H9 (cell line): Measurements from ENCODE around the gene ITPKB. TPM values are rescaled to one million over a fixed set of nuclear protein-coding genes. Genes with fewer than 3 reads are reported as not detected.

Source experiments
- DNase-seq: peaks from one replicate; pipeline ENCODE4 v3.0.0-alpha.2; 2017
- H2AFZ ChIP-seq: one replicate; pipeline ENCODE4 v1.6.1; 2013; ENCODE audit warnings: mild to moderate bottlenecking, low read length, control low read depth, moderate library complexity
- H2AK5ac ChIP-seq: 2 replicates; pipeline ENCODE4 v1.6.1; 2013; ENCODE audit warnings: low read length, control low read depth, mixed read lengths; ENCODE audit not compliant: insufficient read length
- H2BK120ac ChIP-seq: one replicate; pipeline ENCODE4 v1.6.1; 2013; ENCODE audit warnings: low read depth, mild to moderate bottlenecking, low read length, control low read depth, inconsistent platforms; ENCODE audit not compliant: poor library complexity, severe bottlenecking
- H2BK12ac ChIP-seq: 2 replicates; pipeline ENCODE4 v1.6.1; 2013; ENCODE audit warnings: low read length, control low read depth, mixed read lengths, low read depth; ENCODE audit not compliant: insufficient read length
- H2BK15ac ChIP-seq: 2 replicates; pipeline ENCODE4 v1.6.1; 2013; ENCODE audit warnings: low read depth, low read length, control low read depth
- H2BK20ac ChIP-seq: one replicate; pipeline ENCODE4 v1.6.1; 2013; ENCODE audit warnings: low read depth, mild to moderate bottlenecking, low read length, control low read depth, inconsistent platforms; ENCODE audit not compliant: poor library complexity, severe bottlenecking
- H2BK5ac ChIP-seq: 2 replicates; pipeline ENCODE4 v1.6.1; 2013; ENCODE audit warnings: low read length, control low read depth, mixed read lengths; ENCODE audit not compliant: insufficient read length
- H3K14ac ChIP-seq: 2 replicates; pipeline ENCODE4 v1.6.1; 2013; ENCODE audit warnings: low read length, control low read depth; ENCODE audit not compliant: insufficient read depth
- H3K18ac ChIP-seq: 2 replicates; pipeline ENCODE4 v1.6.1; 2013; ENCODE audit warnings: low read depth, mild to moderate bottlenecking, mixed read lengths, low read length, control low read depth; ENCODE audit not compliant: insufficient read length
- H3K23ac ChIP-seq: 2 replicates; pipeline ENCODE4 v1.6.1; 2013; ENCODE audit warnings: low read length, control low read depth, mixed read lengths, low read depth; ENCODE audit not compliant: insufficient read length
- H3K23me2 ChIP-seq: 2 replicates; pipeline ENCODE4 v1.6.1; 2013; ENCODE audit warnings: low read depth, mild to moderate bottlenecking, mixed read lengths, low read length, control low read depth; ENCODE audit not compliant: insufficient read length, poor library complexity, severe bottlenecking
- H3K27ac ChIP-seq: 2 replicates; pipeline ENCODE4 v1.5.1; 2013; ENCODE audit warnings: low read length, control low read depth, mixed read lengths, low read depth; ENCODE audit not compliant: insufficient read length
- H3K27me3 ChIP-seq: 2 replicates; pipeline ENCODE4 v1.6.1; 2013; ENCODE audit warnings: low read length, control low read depth, inconsistent platforms; ENCODE audit not compliant: insufficient read depth
- H3K4ac ChIP-seq: 2 replicates; pipeline ENCODE4 v1.6.1; 2013; ENCODE audit warnings: low read depth, mild to moderate bottlenecking, control low read depth, inconsistent platforms, low read length, moderate library complexity
- H3K4me1 ChIP-seq: 2 replicates; pipeline ENCODE4 v1.6.1; 2013; ENCODE audit warnings: low read length, control low read depth, inconsistent platforms; ENCODE audit not compliant: insufficient read depth
- H3K4me2 ChIP-seq: 2 replicates; pipeline ENCODE4 v1.6.1; 2013; ENCODE audit warnings: low read length, control low read depth, mixed read lengths; ENCODE audit not compliant: insufficient read length, insufficient read depth
- H3K56ac ChIP-seq: 2 replicates; pipeline ENCODE4 v1.6.1; 2013; ENCODE audit warnings: low read depth, mild to moderate bottlenecking, mixed read lengths, low read length, control low read depth; ENCODE audit not compliant: insufficient read length
- H3K79me1 ChIP-seq: 2 replicates; pipeline ENCODE4 v1.6.1; 2013; ENCODE audit warnings: low read depth, mild to moderate bottlenecking, moderate library complexity, low read length, control low read depth, inconsistent platforms; ENCODE audit not compliant: insufficient read depth, poor library complexity, severe bottlenecking
- H3K79me2 ChIP-seq: 2 replicates; pipeline ENCODE4 v1.6.1; 2013; ENCODE audit warnings: low read length, control low read depth, inconsistent platforms; ENCODE audit not compliant: insufficient read depth
- H3K9ac ChIP-seq: 2 replicates; pipeline ENCODE4 v1.6.1; 2013; ENCODE audit warnings: low read length, control low read depth, mixed read lengths; ENCODE audit not compliant: insufficient read length; ENCODE audit errors: extremely low read depth
- H3K9me3 ChIP-seq: one replicate; pipeline ENCODE4 v1.6.1; 2013; ENCODE audit warnings: low read depth, low read length, inconsistent platforms; ENCODE audit not compliant: control insufficient read depth
- H3T11ph ChIP-seq: one replicate; pipeline ENCODE4 v1.6.1; 2013; ENCODE audit warnings: mild to moderate bottlenecking, low read length, control low read depth, inconsistent platforms
- H4K20me1 ChIP-seq: one replicate; pipeline ENCODE4 v1.6.1; 2013; ENCODE audit not compliant: control insufficient read depth, insufficient read length, insufficient read depth
- H4K5ac ChIP-seq: 2 replicates; pipeline ENCODE4 v1.6.1; 2013; ENCODE audit warnings: low read depth, mild to moderate bottlenecking, mixed read lengths, low read length, control low read depth; ENCODE audit not compliant: insufficient read length
- H4K8ac ChIP-seq: replicated peaks from 2 replicates; pipeline ENCODE4 v1.6.1; 2013; ENCODE audit warnings: low read length, control low read depth, mixed read lengths, low read depth; ENCODE audit not compliant: insufficient read length
- H4K91ac ChIP-seq: 2 replicates; pipeline ENCODE4 v1.6.1; 2013; ENCODE audit warnings: low read depth, mild to moderate bottlenecking, moderate library complexity, mixed read lengths, low read length, control low read depth; ENCODE audit not compliant: insufficient read length
- H3K27ac Mint-ChIP-seq, 3 experiments: 2 replicates in 2 of 3; 3 replicates in 1 of 3; pipeline ENCODE4 v1.8.0; 2020 to 2021; ENCODE audit warnings: mixed read lengths in 3 of 3, mild to moderate bottlenecking in 1 of 3, moderate library complexity in 1 of 3
- H3K27me3 Mint-ChIP-seq: 2 replicates; pipeline ENCODE4 v1.8.0; 2021; ENCODE audit warnings: low read depth, mild to moderate bottlenecking, moderate library complexity, mixed read lengths
- H3K36me3 Mint-ChIP-seq, 3 experiments: 2 replicates in 2 of 3; 3 replicates in 1 of 3; pipeline ENCODE4 v1.8.0; 2020 to 2021; ENCODE audit warnings: low read depth in 3 of 3, mixed read lengths in 3 of 3; ENCODE audit not compliant: insufficient read depth in 1 of 3
- H3K4me1 Mint-ChIP-seq, 2 experiments: 2 replicates each; pipeline ENCODE4 v1.8.0; 2020; ENCODE audit warnings: mixed read lengths in 2 of 2
- H3K4me3 Mint-ChIP-seq, 2 experiments: 2 replicates in 1 of 2; 3 replicates in 1 of 2; pipeline ENCODE4 v1.8.0; 2020 to 2021; ENCODE audit warnings: mild to moderate bottlenecking in 2 of 2, mixed read lengths in 2 of 2, moderate library complexity in 1 of 2
- H3K9me3 Mint-ChIP-seq, 2 experiments: 2 replicates in 1 of 2; 3 replicates in 1 of 2; pipeline ENCODE4 v1.8.0; 2020; ENCODE audit warnings: mild to moderate bottlenecking in 2 of 2, mixed read lengths in 2 of 2, moderate library complexity in 1 of 2
- CTCF ChIP-seq: fragments of 200-600 bp; sonication (generic); conservative IDR thresholded peaks from 3 replicates; pipeline ENCODE4 v1.8.0; 2021; ENCODE audit warnings: antibody characterized with exemption, mild to moderate bottlenecking
- WGBS: extraction: QIAGEN DNeasy Blood & Tissue Kit; methylation state at CpG from one replicate; pipeline ENCODE4 v1.1.7; 2013; ENCODE audit warnings: missing lambda C conversion rate, low lambda C conversion rate, mixed read lengths; ENCODE audit not compliant: insufficient read length; ENCODE audit errors: extremely low coverage; 5-methylcytosine and 5-hydroxymethylcytosine counted together
- total RNA-seq: library from RNA; stranded (reverse); gene quantifications from 2 replicates; pipeline ENCODE4 v1.2.1, GENCODE V29; 2021

ITPKB gene
- total RNA-seq, 1 experiment from 2014 or later, result 3.8 TPM

DNA sequence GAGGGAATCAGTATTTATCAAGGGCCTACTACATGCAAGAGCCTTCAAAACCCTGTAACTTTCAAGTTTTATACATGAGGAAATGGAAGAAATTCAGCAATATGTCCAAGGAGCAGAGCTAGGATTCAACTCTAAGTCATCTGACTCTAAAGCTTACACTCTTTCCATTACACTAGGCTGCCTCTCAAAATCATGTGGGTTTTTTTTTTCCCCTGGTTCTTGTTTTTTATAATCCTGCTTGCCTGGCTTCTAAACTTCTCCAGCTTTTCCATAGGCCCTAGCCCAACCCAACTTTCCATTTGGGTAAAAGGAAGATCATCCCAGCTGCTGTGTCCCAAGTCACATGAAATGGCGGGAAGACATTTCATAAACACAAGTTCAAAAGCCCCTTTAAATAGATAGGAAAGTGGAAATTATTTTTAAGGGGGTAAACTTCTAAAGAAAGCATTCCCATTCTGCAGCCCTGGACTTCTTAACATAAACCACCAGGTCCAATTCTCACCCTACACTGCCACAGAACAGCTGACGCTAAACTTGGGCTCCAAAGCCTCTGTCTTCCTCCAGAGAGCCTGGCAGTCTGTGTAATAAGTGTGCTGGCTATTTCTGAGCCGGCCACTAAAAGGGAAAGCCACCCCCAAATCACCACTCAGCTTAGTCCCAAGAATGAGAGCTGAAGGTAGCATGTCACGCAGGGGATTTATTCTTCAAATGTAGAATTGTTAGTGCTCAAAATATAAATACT lies 46.9 kb downstream of the ITPKB start:
- WGBS, result no CpG with 5 or more reads among the region's 4 CpGs
- Histone ChIP-seq H2BK12ac (no peak overlapping the region), H3K9ac (no peak overlapping the region), H2AFZ (no peak overlapping the region), H4K91ac (no peak overlapping the region), H3K56ac (no peak overlapping the region), H3K79me2 (no peaks in the 10 kb centered on the region), H2BK15ac (no peak overlapping the region), H3K4me2 (no peak overlapping the region), H2BK120ac (no peak overlapping the region), H3K23me2 (no peaks in the 10 kb centered on the region), H2BK5ac (no peak overlapping the region), H3K27ac (no peak overlapping the region), H3K4ac (no peak overlapping the region), H3T11ph (no peak overlapping the region), H2AK5ac (no peak overlapping the region), H3K18ac (no peak overlapping the region), H4K8ac (no peak overlapping the region), H3K4me1 (no peaks in the 10 kb centered on the region; the same call in 1 of the 2 replicates), H3K14ac (no peak overlapping the region), H4K5ac (no peak overlapping the region), H4K20me1 (no peaks in the 10 kb centered on the region), H3K79me1 (no peaks in the 10 kb centered on the region), H3K27me3 (no peaks in the 10 kb centered on the region), H3K23ac (no peak overlapping the region), H3K9me3 (no peaks in the 10 kb centered on the region), H2BK20ac (no peak overlapping the region)
- no peak for TF ChIP-seq CTCF
- DNase-seq, result no peak
- Mint-ChIP-seq H3K27me3 (peaks cover 2% of the 10 kb centered on the region; the same call in 1 of the 2 replicates), H3K36me3 (no peaks in the 10 kb centered on the region), H3K27ac (no peak overlapping the region; a peak in 1 of 7 replicates), H3K4me1 (peaks cover 31 to 36% of the 10 kb centered on the region in 2 experiments), H3K9me3 (no peaks in the 10 kb centered on the region), H3K4me3 (no peak overlapping the region)
